ENCODE results near the gene SETX.
A peak's percentile ranks its signal among the peaks of the same experiment; 100 is the strongest.
"Not testable (repeated sequence)": the region's sequence is repeated elsewhere in the genome, so short reads cannot be mapped to it uniquely, and the experiment has no call there.

SETX gene

GRCh38 chr9:132283863-132284262 lies 70.9 kb downstream of the SETX start:
- DNase-seq = no peak

GRCh38 chr9:132283165-132283564 lies 71.6 kb downstream of the SETX start:
- no peak for DNase-seq

GRCh38 chr9:132274861-132275260 lies 79.9 kb downstream of the SETX start:
- DNase-seq = no peak

- not testable (repeated sequence) for DNase-seq
Measured at GRCh38 chr9:132269704-132270516, 84.9 kb downstream of the SETX start.

GRCh38 chr9:132268725-132269352 lies 85.9 kb downstream of the SETX start:
- peak; percentile 73 for DNase-seq

- no peak for DNase-seq
Measured at GRCh38 chr9:132267660-132268059, 87.1 kb downstream of the SETX start.

- no peak for DNase-seq
Measured at GRCh38 chr9:132266017-132266416, 88.8 kb downstream of the SETX start.

GRCh38 chr9:132260846-132261245 lies 93.9 kb downstream of the SETX start:
- peak; percentile 27 for DNase-seq

GRCh38 chr9:132250324-132251262 lies 104.2 kb downstream of the SETX start:
- DNase-seq = no peak

- no peak for DNase-seq
Measured at GRCh38 chr9:132249690-132250089, 105.1 kb downstream of the SETX start.

- peak; percentile 31 for DNase-seq
Measured at GRCh38 chr9:132249123-132249522, 105.7 kb downstream of the SETX start.

- no peak for DNase-seq
Measured at GRCh38 chr9:132247942-132248341, 106.8 kb downstream of the SETX start.

- DNase-seq = no peak
Measured at GRCh38 chr9:132245465-132245864, 109.3 kb downstream of the SETX start.

GRCh38 chr9:132244582-132245455 lies 110.0 kb downstream of the SETX start:
- DNase-seq = no peak

GRCh38 chr9:132243156-132244074 lies 111.4 kb downstream of the SETX start:
- peak; percentile 27 for DNase-seq

GRCh38 chr9:132242621-132243155 lies 112.1 kb downstream of the SETX start:
- DNase-seq = no peak

- no peak for DNase-seq
Measured at GRCh38 chr9:132241840-132242620, 112.8 kb downstream of the SETX start.

GRCh38 chr9:132241483-132241839 lies 113.3 kb downstream of the SETX start:
- DNase-seq = no peak

GRCh38 chr9:132240841-132241482 lies 113.8 kb downstream of the SETX start:
- peak; percentile 48 for DNase-seq
